HepG2 (cell line): ENCODE measurements around the gene ZBTB8OS. TPM values are rescaled to one million over a fixed set of nuclear protein-coding genes. Genes with fewer than 3 reads are reported as not detected.

Experiments used
- ARID3A ChIP-seq: IDR thresholded peaks from 2 replicates; pipeline ENCODE4 v1.6.1; 2012; ENCODE audit warnings: low read depth, low read length, improper control_type of control experiment
- HMG20B ChIP-seq: conservative IDR thresholded peaks from 2 replicates; pipeline ENCODE4 v1.6.1; 2016; ENCODE audit warnings: missing genetic modification reagents, missing compliant biosample characterization
- HOMEZ ChIP-seq: IDR thresholded peaks from 2 replicates; pipeline ENCODE4 v1.6.1; 2016; ENCODE audit warnings: low read depth
- PAXIP1 ChIP-seq: sonication (generic); formaldehyde crosslinking; conservative IDR thresholded peaks from 2 replicates; pipeline ENCODE4 v1.4.0; 2020; ENCODE audit warnings: mild to moderate bottlenecking, missing genetic modification reagents, moderate library complexity
- POLR2A ChIP-seq, 2 experiments: IDR thresholded peaks; 2 replicates each; pipeline ENCODE4 v1.6.1; 2011; ENCODE audit warnings: low read depth in 2 of 2, low read length in 2 of 2, mild to moderate bottlenecking in 1 of 2, moderate library complexity in 1 of 2; ENCODE audit not compliant: insufficient read depth in 1 of 2
- SAFB2 ChIP-seq: sonication (generic); formaldehyde crosslinking; IDR thresholded peaks from 2 replicates; pipeline ENCODE4 v1.5.1; 2020; ENCODE audit warnings: missing genetic modification reagents, low read depth, mild to moderate bottlenecking, borderline replicate concordance
- ZBTB21 ChIP-seq: sonication (generic); formaldehyde crosslinking; IDR thresholded peaks from 2 replicates; pipeline ENCODE4 v1.4.0; 2020; ENCODE audit warnings: missing genetic modification reagents
- ZC3H13 ChIP-seq: sonication (generic); formaldehyde crosslinking; IDR thresholded peaks from 2 replicates; pipeline ENCODE4 v1.8.1; 2023; ENCODE audit warnings: mild to moderate bottlenecking, missing genetic modification reagents, moderate library complexity
- ZIK1 ChIP-seq: sonication (generic); formaldehyde crosslinking; IDR thresholded peaks from 2 replicates; pipeline ENCODE4 v1.5.0; 2020; ENCODE audit warnings: mild to moderate bottlenecking, low read depth, missing genetic modification reagents, borderline replicate concordance
- ZKSCAN1 ChIP-seq: fragments of 150-350 bp; IDR thresholded peaks from 2 replicates; pipeline ENCODE4 v1.6.1; 2014; ENCODE audit warnings: low read length
- ZNF687 ChIP-seq: sonication (generic); formaldehyde crosslinking; IDR thresholded peaks from 2 replicates; pipeline ENCODE4 v1.5.1; 2020; ENCODE audit warnings: mild to moderate bottlenecking, missing genetic modification reagents, moderate library complexity
- ZNF7 ChIP-seq: IDR thresholded peaks from 2 replicates; pipeline ENCODE4 v1.6.1; 2016; ENCODE audit warnings: missing biosample characterization, missing genetic modification reagents
- ZNF749 ChIP-seq: sonication (generic); formaldehyde crosslinking; IDR thresholded peaks from 2 replicates; pipeline ENCODE4 v1.8.0; 2022; ENCODE audit warnings: mild to moderate bottlenecking, missing genetic modification reagents, moderate library complexity, borderline replicate concordance
- ZNF775 ChIP-seq: sonication (generic); formaldehyde crosslinking; IDR thresholded peaks from 2 replicates; pipeline ENCODE4 v1.4.0; 2020; ENCODE audit warnings: missing genetic modification reagents, mild to moderate bottlenecking, moderate library complexity, borderline replicate concordance
- ZNF780A ChIP-seq: sonication (generic); formaldehyde crosslinking; IDR thresholded peaks from 2 replicates; pipeline ENCODE4 v1.8.0; 2022; ENCODE audit warnings: mild to moderate bottlenecking, missing genetic modification reagents, moderate library complexity
- polyA plus RNA-seq, 8 experiments: library from polyadenylated mRNA; depleted of rRNA in 3 of 8; stranded (reverse) in 7 of 8; unstranded in 1 of 8; fragments of >200 nt; fragmentation: Illumina TruSeq in 4 of 8; extraction: Trizol in 4 of 8; gene quantifications; 2 replicates each; pipeline versions ENCODE4 v1.2.1 to v1.2.3, GENCODE V29; 2011 to 2016; ENCODE audit warnings: low read depth in 4 of 8, missing spikeins in 1 of 8, mixed read lengths in 1 of 8; ENCODE audit not compliant: insufficient read depth in 1 of 8
- total RNA-seq, 5 experiments: library from RNA; depleted of rRNA; stranded (reverse); fragments of >200 nt; fragmentation: Illumina TruSeq; extraction: Trizol; gene quantifications; 2 replicates each; pipeline ENCODE4 v1.2.3, GENCODE V29; 2016; ENCODE audit warnings: low read depth in 1 of 5
- TF ChIP-seq, protein P1 (sequence below): sonication (generic); formaldehyde crosslinking; conservative IDR thresholded peaks from 2 replicates; pipeline ENCODE4 v1.8.1; 2023; ENCODE audit warnings: missing genetic modification reagents

ZBTB8OS gene
- total and polyA plus RNA-seq, 2 of the 13 experiments (the other 11 are each of a cell fraction or from before 2014, with no cell fraction given) = 57.7 to 84.8 TPM

DNA sequence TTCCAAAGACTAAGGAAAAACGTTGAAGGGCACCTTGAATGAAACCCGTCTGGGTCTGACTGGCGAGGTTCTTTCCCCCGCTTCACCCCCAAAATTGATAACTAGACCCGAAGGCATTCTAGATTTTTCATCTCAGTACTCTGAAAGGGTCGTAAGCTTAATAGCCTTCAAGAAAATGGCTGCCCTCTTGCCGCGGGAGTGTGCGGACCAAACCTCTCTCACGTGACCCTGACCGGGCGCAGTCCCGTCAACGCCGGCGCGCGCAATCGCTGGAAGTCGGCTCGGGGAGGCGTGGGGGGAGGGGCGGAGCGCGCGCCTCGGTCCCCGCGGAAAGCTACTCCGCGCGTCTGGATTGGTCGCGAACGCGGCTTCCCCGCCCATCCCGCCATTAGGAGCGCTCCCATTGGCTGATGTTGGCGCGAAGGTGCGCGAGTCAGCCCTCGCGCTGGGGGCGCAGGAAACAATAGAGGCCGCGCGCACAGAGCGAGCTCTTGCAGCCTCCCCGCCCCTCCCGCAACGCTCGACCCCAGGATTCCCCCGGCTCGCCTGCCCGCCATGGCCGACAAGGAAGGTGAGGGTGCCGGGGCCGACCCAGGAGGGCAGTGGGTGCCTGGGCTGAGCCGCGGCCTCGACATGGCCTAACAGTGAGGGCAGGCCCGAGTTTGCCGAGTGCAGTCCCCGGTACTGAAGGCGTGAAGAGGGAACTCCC, 556 bp upstream of the ZBTB8OS start, which contains the start of gene RBBP4 (continued):
- no peak for TF ChIP-seq ARID3A
- no peak for TF ChIP-seq HMG20B (CRISPR knock-in tag)
- TF ChIP-seq ZIK1 (CRISPR knock-in tag) = peak; percentile 68
- peak; percentile 100 for TF ChIP-seq ZNF687 (CRISPR knock-in tag)
- TF ChIP-seq POLR2A (IDR thresholded peaks at IDR 0.05; ENCODE audit: insufficient read depth in 1 of 2, low read depth in 2 of 2, low read length in 2 of 2) = peak in 1 of 2 experiments; percentile 79; a peak in 2 of 4 replicates
- TF ChIP-seq ZNF775 (CRISPR knock-in tag) = no peak
- TF ChIP-seq ZNF749 (CRISPR knock-in tag) = peak; percentile 87
- peak; percentile 20; the same call in 1 of the 2 replicates for TF ChIP-seq PAXIP1 (CRISPR knock-in tag)
- TF ChIP-seq ZBTB21 (CRISPR knock-in tag) = no peak; the same call in 1 of the 2 replicates
- 0 out of 2 replicates have a peak, but pooled peaks have one; percentile 79 for TF ChIP-seq SAFB2 (CRISPR knock-in tag)
- TF ChIP-seq, protein P1, sequence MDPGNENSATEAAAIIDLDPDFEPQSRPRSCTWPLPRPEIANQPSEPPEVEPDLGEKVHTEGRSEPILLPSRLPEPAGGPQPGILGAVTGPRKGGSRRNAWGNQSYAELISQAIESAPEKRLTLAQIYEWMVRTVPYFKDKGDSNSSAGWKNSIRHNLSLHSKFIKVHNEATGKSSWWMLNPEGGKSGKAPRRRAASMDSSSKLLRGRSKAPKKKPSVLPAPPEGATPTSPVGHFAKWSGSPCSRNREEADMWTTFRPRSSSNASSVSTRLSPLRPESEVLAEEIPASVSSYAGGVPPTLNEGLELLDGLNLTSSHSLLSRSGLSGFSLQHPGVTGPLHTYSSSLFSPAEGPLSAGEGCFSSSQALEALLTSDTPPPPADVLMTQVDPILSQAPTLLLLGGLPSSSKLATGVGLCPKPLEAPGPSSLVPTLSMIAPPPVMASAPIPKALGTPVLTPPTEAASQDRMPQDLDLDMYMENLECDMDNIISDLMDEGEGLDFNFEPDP (CRISPR knock-in tag) = 0 out of 2 replicates have a peak, but pooled peaks have one; percentile 92
- TF ChIP-seq ZC3H13 (CRISPR knock-in tag) = peak; percentile 77; the same call in 1 of the 2 replicates
- TF ChIP-seq ZNF780A (CRISPR knock-in tag) = peak; percentile 86; the same call in 1 of the 2 replicates
- TF ChIP-seq ZNF7 (CRISPR knock-in tag) = no peak
- TF ChIP-seq ZKSCAN1 = 0 out of 2 replicates have a peak, but pooled peaks have one; percentile 14
- peak; percentile 59; the same call in 1 of the 2 replicates for TF ChIP-seq HOMEZ (CRISPR knock-in tag)
